GM18508 (cell line): Measurements from ENCODE around the gene CCR4.
A peak's percentile ranks its signal among the peaks of the same experiment; 100 is the strongest.
"Not testable (repeated sequence)": the region's sequence is repeated elsewhere in the genome, so short reads cannot be mapped to it uniquely, and the experiment has no call there.

Source experiments
- ATAC-seq: cut with Tn5 transposase; IDR thresholded peaks from one replicate; pipeline ENCODE4 v1.9.1; 2021; ENCODE audit warnings: moderate number of reproducible peaks; ENCODE audit not compliant: insufficient read depth, unreplicated experiment

The CCR4 gene

DNA sequence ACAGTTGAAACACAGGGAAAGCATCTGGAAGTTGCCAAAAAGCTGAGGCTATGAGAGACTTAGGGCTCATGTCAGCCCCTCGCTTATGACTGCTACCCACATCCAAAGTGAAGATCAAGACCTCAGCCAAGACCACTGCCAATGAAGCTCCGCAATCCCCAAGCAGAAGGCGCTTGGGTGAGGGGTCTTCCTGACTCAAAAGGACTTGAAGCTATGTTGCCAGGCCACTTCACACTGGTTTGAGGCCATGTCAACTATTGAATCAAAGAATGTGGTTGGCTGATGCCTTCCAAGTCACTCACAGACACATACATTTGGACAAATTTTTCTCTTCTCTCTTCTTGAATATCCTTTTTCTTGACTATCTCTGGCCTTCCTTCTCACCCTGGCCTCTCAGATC lies 928 bp upstream of the CCR4 start:
- no peak for ATAC-seq

DNA sequence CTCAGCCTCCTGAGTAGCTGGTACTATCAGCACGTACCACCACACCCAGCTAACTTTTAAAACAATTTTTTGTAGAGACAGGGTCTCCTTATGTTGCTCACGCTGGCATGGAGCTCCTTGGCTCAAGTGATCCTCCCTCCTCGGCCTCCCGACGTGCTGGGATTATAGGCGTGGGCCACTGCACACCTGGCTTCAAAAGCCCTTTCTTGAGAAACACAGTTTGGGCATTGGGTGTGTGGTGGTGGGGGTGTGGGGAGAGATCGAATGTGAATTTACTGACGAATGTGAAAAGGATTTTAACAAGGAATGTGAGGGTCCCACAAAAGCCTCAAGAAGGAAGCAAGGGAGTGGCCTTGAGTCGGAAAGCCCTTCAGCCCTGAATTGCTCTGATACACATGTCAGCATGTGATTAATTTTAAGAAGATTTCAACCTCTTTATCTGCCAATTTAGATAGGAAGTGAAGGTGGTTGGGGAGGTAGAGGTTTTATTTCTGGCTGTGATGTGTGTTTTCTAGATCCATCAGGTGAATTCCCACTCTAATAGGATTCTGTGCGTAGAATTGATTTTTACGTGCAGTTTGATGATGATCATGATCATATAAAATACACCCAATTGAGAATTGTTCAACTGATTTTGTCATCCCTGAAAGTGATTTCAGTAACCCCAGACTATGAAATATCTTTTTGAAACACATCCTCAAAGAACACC lies 1.1 kb downstream of the CCR4 start:
- ATAC-seq: no peak

DNA sequence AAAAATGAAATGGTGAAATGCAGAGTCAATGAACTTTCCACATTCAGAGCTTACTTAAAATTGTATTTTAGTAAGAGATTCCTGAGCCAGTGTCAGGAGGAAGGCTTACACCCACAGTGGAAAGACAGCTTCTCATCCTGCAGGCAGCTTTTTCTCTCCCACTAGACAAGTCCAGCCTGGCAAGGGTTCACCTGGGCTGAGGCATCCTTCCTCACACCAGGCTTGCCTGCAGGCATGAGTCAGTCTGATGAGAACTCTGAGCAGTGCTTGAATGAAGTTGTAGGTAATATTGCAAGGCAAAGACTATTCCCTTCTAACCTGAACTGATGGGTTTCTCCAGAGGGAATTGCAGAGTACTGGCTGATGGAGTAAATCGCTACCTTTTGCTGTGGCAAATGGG lies 3.1 kb downstream of the CCR4 start:
- no peak for ATAC-seq

DNA sequence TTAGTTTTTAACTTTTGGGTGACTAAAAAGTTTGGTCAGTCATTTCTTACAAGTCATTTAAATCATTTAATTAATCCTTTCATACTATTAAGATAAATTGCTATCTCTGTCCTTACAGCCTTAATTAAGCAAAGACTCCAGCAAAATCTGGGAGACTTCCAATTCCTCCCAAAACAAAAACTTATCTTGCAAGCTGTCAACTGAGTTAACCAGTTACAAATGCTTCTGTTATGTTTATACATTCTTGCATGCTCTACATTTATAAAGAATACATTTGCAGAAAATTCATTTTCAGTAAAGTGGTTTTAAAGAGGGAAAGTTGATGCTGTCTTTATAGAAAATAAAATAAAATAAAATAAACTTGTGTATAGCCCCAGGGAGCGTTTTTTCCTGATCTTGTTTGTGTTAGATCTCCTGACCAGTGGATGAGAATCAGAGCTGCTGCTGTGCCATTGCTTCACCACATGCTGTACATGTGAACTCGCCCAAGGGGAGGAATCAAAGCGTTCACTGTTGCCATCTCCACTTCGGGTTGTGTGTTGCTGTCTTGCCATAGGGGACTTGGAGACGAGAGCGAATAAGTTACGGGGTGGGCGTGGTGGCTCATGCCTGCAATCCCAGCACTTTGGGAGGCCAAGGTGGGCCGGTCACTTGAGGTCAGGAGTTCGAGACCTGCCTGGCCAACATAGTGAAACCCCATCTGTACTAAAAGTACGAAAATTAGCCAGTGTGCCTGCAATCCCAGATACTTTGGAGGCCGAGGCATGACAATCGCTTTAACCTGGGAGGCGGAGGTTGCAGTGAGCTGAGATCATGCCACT lies 5.5 kb downstream of the CCR4 start:
- no peak for ATAC-seq

DNA sequence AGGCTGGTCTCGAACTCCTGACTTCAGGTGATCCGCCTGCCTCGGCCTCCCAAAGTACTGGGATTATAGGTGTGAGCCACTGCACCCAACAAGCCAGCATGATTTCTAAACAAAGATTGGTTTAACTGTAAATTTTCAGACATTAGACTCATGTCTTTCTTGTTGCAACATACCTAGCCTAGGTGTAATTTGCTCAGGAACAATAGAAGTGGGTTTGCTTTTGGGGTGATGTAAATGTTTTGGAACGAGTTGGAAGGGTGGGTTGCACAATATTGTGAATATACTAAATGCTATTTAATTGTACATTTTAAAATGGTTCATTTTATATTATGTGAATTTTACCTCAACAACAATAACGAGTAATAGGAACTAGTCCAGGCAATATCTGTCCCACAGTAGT lies 7.1 kb downstream of the CCR4 start:
- no peak for ATAC-seq

DNA sequence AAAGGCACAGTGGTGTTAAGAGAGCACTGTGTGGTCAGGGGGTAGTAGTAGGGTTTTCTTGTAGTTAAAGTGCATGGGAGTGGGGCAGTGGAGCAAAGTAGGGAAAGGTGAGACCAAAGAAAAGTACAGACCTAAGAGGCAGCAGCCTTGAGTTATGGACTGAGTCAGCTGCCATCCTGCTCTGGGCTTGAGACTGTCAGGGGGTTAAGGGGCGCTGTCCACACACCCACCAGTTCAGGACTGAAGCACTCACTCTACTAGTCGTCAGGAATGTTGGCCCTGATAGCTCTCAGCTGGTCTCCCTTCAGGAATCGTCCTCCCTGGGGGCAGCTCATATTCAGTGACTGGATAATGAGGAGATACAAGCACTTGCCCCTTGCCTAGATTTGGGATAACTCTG lies 7.9 kb downstream of the CCR4 start:
- ATAC-seq: no peak

DNA sequence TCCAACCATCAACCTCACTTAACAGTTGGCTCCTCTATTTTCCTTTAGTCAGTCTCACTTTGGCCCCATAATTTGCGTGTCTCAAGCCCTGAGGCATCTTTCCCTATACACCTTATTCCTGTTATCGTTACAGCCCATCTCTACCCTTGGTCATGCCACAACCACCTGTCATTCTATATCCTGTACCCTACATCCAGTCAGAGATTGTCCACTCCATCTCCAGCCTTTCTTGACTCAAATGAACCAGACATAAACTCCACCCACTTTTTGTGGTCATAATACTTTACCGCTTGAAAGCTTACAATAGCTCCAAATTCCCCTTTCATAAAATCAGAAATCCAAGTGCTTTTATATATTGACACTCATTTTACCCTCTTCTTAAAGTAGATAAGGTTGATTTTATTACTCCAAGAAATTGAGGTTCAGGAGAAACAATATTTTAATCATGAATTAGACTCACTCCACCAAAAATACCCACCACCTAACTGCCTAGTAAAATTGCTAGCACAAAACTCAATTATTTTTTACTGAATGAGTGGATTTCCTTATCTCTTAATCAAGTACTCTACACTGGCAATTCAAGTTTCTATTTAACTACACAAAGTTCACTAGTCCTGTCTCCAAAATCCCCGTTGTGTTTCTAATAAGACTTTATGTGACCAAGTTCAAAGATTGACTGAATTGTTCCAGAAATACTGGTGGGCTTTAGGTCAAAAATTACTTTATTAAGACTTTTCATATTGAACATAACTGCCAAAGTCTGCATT lies 9.1 kb downstream of the CCR4 start:
- ATAC-seq: peak; percentile 67

DNA sequence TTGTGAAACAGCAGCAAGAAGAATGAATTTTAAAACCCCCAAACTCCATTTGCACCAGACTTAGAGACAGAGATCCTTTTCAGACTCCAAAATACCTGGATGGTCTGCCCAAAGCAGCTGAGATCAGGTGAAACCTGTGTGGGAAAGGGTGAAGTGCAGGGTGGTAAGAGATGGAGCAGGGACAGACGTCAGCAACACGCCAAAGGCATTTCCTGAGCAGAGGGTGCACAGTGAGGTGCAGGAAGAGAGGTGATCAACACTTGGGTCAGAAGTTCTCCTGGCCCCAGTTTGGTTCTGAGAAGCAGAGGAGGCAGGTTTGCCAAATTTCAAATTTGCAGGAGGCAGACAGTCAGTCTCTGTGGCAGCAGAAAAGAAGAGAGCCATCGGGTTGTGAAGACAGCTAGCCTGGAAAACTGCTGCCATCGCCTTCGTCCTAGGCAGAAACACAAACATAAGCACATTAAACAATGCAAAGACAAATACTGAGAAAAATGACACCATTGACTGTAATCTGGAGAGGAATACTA lies 9.8 kb downstream of the CCR4 start:
- no peak for ATAC-seq

DNA sequence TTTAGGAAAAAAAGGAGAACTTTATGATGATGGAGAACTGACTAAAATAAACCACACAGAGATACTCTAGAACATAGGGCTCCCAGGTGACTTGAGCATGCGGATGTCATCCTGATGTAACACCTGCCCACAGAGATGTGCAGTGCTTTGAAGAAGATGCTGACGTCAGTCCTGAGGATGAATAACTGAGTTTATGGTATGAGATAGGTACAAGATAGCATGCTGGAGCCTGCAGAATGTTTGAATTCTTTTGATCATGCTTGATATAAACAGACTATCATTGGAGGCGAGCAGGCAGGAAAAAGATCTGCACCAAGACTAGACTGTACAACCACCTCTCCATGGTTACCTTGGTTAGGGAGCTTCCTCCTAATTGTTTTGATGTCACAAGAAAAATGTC lies 12.4 kb downstream of the CCR4 start:
- ATAC-seq: no peak

DNA sequence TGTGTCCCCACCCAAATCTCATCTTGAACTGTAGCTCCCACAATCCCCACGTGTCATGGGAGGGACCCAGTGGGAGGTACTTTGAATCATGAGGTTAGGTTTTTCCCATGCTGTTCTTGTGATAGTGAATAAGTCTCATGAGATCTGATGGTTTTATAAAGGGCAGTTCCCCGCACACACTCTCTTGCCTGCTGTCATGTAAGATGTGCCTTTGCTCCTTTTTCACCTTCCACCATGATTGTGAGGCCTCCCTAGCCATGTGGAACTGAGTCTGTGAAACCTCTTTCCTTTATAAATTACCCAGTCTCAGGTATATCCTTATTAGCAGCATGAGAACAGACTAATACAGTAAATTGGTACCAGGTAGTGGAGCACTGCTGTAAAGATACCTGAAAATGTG lies 13.3 kb downstream of the CCR4 start:
- ATAC-seq: not testable (repeated sequence)

DNA sequence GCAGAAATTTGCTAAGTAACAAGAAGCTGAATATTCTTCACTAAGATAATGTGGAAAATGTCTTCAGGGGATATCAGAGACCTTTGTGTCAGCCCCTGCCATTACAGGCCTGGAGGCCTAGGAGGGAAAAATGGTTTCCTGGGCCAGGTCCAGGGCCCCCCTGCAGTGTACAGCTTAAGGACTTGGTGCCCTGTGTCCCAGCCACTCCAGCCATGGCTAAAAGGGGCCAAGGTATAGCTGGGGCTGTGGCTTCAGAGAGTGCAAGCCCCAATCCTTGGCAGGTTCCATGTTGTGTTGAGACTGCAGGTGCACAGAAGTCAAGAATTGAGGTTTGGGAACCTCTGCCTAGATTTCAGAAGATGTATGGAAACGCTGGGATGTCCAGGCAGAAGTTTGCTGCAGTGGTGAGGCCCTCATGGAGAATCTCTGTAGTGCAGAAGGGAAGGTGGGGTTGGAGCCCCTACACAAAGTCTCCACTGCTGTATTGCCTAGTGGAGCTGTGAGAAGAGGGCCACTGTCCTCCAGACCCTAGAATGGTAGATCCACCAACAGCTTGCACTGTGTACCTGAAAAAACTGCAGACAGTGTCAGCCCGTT lies 14.3 kb downstream of the CCR4 start:
- ATAC-seq: not testable (repeated sequence)

DNA sequence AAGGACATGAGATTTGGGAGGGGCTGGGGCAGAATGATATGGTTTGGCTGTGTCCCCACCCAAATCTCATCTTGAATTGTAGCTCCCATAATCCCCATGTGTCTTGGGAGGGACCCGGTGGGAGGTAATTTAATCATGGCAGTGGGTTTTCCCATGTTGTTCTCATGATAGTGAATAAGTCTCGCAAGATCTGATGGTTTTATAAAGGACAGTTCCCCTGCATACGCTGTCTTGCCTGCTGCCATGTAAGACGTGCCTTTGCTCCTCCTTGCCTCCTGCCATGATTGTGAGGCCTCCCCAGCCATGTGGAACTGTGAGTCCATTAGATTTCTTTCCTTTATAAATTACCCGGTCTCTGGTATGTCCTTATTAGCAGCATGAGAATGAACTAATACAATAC lies 15.2 kb downstream of the CCR4 start:
- not testable (repeated sequence) for ATAC-seq

DNA sequence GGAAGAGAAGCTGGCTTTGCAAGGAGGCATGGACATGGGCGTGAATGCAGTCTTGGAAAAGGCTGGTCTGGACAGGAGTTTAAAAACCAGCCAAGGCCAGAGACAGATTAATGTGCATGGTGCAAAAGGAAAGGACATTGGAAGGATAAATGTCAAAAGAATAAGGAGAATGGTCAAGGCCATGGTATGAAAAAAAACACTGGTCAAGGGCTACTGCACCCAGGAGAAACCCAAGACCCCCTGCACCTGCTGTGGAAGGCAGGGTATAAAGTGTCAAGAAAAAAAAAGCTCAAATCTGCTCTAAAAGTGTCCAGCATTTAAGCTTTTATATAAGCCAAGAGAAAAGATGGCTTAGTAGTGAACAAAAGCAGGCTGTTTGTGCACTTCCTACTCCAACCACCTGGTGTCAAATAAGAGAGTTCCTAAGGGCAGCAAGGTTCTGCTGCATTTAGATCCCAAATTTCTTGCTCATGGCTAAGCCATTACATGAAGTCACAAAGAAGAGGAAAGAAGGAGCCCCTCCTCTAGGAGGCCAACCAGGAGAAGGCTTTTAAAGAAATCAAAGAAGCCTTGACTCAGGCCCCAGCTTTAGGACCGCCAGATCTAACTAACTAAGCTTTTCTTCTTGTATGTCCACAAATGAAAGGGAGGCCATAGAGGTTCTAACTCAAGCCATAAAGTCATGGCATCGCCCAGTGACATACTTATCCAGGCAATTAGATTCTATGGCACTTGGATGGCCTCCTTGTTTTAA lies 16.9 kb downstream of the CCR4 start:
- ATAC-seq: no peak

DNA sequence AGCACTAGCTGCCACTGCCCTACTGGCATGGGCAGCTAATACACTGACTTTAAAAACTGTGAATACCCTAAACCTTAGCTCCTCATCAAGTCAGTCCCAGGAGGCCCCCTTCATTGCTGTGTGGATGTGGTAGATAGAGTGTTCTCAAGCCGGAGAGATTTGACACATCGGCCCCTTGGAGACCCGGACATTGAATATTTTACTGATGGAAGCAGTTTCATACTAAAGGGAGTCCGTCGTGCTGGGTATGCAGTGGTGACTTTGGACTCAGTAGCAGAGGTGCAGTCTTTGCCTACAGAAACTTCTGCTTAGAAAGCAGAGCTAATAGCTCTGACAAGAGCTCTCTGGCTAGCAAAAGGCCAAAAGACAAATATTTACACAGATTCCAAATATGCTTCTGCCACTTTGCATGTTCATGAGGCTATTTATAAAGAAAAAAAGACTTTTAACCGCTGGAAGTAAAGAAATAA lies 17.5 kb downstream of the CCR4 start:
- no peak for ATAC-seq

DNA sequence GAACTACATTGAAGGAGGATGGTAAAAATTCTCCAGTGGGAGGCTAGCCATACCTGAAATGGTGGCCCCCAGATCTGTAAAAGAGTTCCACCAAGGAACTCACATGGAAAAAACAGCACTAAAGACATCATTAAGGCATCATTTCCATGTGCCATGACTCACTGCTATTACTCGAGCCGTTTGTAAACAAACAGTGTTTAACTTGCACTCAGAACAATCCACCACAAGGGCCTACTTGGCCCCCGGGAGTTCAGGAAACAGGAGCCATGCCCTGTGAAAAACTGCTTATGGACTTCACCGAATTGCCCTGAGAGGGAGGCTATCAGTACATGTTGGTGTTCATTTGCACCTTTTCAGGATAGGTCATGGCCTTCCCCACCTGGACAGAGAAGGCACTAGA lies 18.2 kb downstream of the CCR4 start:
- no peak for ATAC-seq

DNA sequence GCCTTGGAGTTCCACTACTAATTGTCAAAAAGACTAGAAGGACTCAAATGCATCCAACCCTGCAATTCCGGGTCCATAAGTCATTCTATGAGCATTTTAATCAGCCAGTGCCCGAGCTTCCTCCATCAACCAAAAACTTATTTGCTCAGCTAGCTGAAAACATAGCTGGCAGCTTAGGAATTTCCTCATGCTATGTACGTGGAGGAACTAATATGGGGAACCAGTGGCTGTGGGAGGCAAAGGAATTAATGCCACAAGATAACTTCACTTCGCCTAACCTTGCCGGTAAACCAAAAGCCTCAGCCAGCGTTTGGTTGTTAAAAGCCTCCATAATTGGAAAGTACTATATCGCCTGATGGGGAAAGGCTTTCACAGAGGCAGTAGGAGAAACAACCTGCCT lies 19.8 kb downstream of the CCR4 start:
- ATAC-seq: not testable (repeated sequence)

DNA sequence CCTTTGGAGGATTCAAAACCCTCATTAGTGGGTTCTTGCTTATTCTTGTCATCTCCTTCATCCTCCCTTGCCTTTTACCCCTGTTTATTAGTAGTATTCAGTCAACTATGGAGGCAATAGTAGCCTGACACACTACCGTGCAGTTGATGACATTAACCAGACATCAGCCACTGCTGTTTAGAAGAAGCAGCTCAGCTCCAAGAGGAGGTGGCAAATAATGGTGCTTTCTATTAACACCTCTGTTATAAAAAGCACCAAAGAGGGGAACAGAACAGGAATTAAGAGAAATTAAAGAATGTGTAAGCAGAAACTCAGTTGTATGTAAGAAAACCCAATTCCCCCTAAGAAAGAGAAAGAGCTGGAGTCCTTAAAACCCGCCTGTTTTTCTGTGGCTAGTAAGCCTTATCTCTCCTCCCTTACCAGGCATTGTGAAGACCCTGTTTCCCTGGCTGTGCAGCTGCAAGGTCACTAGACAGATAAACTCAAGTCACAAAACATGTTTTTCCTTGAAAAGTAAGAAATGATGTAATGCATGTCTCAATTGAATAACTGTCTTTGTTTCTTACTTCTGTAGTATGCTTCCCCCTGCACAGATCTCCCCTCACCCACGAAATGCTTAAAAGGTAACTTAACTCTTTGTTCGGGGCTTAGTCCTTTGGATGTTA lies 21.2 kb downstream of the CCR4 start:
- ATAC-seq: no peak

DNA sequence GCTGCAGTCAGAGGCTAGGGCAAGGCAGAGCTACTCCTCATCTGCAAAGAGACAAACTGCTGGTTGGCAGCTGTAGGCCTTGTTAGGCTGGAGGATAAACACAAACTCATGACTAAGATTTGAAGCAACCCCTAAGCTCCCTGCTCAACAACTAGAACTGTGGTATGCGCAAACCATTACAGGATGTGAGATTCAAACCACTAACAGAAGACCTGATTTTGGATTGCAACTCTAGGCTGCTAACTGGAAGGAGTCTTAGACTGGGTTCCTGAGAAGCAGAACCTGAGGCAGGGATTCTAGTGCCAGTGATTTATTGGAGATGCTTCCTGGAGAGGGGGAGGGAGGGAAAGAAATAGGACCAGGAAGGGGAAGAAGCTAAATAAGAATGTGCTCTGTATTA lies 22.5 kb downstream of the CCR4 start:
- no peak for ATAC-seq

DNA sequence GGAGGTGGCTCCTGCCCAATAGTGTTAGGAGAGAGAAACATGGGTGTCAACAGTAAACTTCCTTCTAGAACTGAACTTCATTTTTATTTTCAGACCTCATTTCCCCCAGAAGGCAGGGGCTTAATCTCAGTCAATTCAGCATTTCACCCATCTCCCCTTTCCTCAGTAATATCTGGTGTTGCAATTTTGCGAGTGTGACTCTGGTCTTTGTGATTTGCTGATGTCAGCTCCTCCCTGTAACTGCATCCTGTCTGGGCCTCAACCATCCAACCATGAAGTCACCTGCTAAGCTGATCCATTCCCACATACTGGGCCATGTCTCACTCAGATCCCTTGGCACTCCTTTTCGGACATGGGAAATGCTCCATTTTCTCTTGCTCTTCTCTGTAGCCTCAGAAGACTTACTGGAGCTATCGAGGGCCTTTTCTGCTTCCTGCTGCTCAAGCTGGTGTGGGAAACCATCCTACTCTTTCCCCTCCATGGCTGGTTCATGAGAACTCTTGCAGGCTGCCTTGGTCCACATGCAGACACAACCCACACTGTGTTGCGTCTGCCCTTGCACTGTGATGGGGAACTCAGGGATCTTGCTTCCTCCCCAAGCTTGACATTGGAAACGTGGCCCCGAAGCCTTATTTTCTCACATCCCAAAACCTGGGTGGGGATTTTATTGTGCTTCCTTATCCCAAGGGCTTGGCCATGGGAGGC lies 24.6 kb downstream of the CCR4 start:
- no peak for ATAC-seq
